GM21447 (cell line): ENCODE results near the gene GCN1.
"Not testable (repeated sequence)": the region's sequence is repeated elsewhere in the genome, so short reads cannot be mapped to it uniquely, and the experiment has no call there.

Experiments
- ATAC-seq: cut with Tn5 transposase; IDR thresholded peaks from one replicate; pipeline ENCODE4 v1.9.1; 2021; ENCODE audit not compliant: unreplicated experiment

Gene GCN1

DNA sequence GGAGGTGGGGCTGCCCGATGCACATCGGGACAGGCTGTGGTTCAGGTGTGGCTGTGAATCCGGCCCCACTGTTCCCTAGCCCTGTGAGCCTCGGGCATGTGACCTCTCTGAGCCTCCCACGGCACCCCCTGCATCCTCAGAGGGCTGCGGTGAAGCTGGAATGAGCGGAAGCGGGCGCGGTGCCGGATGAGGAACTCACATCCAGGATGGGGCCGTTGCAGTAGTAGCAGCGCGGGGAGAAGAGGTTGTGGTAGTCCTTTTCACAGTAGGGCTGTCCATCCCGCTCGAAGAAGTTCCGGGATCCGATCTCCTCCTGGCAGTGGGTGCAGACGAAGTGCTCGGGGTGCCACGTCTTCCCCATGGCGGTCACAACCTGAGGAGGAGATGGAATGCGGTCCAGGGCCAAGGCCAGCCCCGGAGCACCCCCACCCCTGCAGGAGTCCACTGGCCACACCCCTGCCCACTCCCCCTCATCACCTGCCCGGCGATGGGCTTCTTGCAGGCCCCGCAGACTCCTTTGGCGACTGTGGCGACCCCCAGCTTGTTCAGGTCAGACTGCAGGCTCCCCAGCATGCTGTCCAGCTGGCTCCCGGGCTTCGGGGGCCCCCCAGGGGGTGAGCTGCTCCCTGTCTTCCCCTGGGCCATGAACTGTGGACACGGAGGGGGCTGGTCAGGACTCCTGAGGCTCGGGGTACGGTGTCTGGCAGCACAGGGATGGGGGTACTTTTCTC lies 20.3 kb upstream of the GCN1 start:
- no peak for ATAC-seq

GRCh38 chr12:120213758-120214157 lies 19.2 kb upstream of the GCN1 start:
- no peak for ATAC-seq

- ATAC-seq = not testable (repeated sequence)
Measured at GRCh38 chr12:120213182-120213581, 18.7 kb upstream of the GCN1 start.

- no peak for ATAC-seq
Measured at GRCh38 chr12:120212301-120212700, 17.8 kb upstream of the GCN1 start.

- ATAC-seq = no peak
Measured at GRCh38 chr12:120211904-120212283, 17.4 kb upstream of the GCN1 start.

- no peak for ATAC-seq
Measured at GRCh38 chr12:120211243-120211903, 16.9 kb upstream of the GCN1 start.

DNA sequence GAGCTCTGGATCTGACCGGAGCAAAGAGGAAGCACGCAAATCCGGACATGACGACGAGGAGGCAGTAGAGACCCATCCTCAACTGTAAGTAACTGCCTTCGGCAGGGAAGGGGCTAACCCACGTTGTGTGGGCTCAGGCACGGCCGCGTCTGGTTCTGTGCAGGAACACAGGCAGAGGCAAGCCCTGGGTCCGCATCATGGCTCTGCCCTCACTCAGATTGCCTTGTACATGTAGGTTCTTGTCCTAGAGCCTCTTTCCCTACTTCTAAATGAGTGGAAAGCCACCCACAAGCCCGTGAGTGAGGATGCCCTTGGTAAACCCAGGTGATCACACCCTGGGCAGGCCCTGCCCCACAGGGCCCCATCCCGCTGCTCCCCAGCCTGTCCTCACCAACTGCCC lies 15.3 kb upstream of the GCN1 start:
- no peak for ATAC-seq

DNA sequence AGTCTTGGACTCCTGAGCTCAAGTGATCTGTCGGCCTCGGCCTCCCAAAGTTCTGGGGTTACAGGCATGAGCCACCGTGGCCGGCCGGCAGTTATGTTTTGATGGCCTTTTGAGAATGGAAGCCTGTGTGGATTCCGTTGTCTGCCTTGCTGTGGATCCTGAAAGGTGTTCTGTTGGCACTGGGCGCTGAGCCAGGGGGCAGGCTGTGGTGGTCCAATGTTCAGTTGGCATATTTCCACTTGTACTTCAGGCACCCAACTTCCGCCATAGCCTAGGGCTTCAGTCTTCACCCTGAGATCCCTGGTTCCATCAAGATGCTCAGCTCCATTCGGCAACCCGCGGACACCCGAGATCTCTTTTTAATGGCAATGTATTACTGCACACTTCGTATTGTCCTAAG lies 12.7 kb upstream of the GCN1 start:
- ATAC-seq = no peak

GRCh38 chr12:120206781-120207180 lies 12.3 kb upstream of the GCN1 start:
- not testable (repeated sequence) for ATAC-seq

- ATAC-seq = no peak
Measured at GRCh38 chr12:120206228-120206627, 11.7 kb upstream of the GCN1 start.

- no peak for ATAC-seq
Measured at GRCh38 chr12:120204171-120204570, 9.7 kb upstream of the GCN1 start.

- no peak for ATAC-seq
Measured at GRCh38 chr12:120200364-120200800, 5.9 kb upstream of the GCN1 start.

DNA sequence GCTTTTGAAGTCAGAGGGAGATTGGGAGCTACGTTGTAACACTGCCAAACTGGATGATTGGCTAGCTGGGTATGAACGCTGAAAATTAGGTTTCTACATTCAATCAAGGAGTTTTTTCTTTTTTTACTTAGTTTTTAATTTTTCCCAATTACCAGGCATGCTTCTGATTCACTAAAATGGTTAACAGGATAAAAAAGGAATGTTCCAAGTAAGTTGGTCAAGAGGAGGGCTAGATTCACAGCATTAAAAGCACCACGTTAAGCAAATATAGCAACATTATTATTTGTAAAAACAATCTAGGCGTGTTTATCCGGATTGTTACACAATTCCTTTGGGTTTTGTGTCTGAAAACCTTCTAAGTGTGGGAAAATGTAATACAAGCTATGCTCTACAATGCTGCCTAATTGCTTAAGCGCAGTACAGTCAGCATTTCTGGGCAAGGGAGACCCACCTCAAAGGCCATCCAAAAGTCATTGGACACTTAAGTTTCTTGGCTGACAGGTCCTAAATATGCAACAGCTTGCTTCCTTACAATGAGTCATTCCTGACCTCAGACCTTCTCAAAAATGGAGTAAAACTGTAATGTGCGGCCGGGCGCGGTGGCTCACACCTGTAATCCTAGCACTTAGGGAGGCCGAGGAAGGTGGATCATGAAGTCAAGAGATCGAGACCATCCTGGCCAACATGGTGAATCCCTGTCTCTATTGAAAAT lies 5.2 kb upstream of the GCN1 start:
- no peak for ATAC-seq

DNA sequence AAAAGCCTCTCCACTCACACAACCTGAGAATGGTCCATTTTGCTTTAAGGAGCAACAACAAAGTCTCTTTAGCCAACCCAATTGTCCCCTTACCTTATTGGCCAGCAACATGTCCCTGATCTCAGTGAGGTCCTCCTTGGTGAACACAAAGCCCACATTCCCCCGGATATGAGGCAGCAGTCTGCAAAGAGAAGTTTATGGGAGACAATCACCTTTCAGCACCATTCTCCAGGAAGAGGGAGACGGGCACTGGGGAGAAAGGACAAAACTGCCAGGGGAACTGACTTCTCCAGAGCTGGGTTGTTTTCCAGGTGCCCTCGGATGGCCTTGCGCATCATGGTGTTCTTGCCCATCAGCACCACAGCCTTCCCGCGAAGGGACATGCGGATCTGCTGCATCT lies 4.5 kb upstream of the GCN1 start:
- no peak for ATAC-seq

DNA sequence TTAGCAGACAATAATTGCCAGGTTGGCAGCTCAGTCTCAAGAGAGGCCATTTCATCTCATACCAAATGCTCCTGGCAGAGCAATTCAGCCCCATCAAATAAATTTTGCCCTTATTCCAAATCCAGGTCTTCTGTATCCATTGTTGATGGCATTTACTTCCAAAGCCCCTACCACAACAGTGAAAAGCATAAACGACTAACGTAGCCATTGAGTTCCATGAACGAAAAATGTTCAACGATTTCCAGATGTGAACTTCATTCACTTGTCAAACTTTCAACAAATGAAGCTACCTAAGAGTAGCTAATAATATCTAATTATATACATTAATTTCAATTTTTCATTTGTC lies 3.0 kb upstream of the GCN1 start:
- ATAC-seq = no peak

DNA sequence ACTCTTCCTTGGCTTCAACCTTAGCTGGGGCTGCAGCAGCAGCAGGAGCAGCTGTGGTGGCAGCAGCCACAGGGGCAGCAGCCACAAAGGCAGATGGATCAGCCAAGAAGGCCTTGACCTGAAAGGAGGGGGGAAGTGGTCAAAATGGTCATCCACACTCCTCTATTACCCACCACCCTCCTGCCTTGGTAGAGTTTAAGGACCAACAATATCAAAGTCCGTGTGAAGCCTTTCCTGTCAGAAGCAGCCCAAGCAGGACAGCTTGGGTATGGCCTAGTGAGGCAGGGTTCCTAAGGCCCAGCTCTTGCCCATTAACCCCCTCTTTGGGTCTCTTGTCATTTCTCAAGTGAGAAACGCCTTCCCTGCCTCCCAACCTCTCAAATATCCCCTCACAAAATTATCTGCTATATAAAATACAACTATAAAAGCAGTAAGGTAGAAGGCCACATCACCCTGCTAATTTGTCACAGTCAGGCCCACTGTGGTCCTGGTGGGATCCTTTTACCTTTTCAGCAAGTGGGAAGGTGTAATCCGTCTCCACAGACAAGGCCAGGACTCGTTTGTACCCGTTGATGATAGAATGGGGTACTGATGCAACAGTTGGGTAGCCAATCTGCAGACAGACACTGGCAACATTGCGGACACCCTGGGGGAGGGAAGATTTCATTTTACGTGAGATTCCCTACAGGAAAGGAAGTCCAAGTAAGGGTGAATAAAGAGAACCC lies 2.5 kb upstream of the GCN1 start:
- ATAC-seq = not testable (repeated sequence)

DNA sequence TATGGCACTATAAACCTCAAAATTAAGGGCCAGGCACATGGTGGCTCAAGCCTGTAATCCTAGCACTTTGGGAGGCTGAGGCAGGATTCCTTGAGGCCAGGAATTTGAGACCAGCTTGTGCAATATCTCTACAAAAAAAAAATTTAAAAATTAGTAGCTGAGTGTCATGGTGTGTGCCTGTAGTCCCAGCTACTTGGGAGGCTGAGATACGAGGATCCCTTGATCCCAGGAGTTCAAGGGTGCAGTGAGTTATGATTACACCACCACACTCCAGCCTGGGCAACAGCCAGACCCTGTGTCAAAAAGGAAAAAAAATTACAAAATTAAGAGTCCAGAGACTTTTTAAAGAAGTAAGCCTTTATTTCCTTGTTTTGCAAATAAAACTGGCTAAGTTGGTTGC lies 1.8 kb upstream of the GCN1 start:
- no peak for ATAC-seq

DNA sequence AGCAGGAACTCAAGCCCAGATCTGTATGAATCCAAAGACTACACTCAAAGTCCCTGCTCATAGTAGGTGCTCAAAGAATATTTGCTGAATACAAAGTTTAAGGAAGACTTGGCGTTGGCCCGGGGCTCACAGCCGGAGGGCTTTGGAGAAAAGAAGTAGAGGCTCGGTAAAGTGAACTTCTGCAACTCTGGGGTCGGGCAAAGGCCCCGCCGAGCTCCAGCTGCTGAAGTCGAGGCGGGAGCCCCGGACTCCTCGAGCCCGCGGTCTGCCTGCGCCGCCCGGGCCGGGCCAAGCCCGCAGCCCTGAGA lies 335 bp downstream of the GCN1 start:
- ATAC-seq = peak; percentile 22

GRCh38 chr12:120193286-120193685 lies 1.2 kb downstream of the GCN1 start:
- ATAC-seq = not testable (repeated sequence)

DNA sequence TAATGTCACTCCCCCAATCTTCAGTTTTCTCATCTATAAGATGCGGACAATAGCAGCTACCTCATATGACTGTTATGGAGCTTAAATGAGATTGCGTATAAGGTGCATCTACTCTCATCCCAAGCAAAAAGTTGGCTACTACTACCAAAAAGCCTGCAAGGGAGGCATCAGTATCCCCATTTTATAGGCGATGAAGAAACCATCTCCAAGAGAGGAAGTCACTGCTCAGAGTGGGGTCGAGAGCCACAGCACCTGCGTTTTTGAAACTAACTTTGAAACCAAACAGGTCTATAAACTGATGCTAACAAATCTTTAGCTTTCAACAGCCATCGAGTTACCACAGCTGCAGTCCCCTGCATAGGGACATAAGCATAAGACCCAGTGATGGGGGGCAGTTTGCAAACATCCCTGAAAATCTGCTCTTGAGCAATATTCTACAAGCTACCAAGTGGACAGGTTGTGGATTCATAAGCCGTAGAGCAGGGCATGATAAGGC lies 3.5 kb downstream of the GCN1 start:
- no peak for ATAC-seq

DNA sequence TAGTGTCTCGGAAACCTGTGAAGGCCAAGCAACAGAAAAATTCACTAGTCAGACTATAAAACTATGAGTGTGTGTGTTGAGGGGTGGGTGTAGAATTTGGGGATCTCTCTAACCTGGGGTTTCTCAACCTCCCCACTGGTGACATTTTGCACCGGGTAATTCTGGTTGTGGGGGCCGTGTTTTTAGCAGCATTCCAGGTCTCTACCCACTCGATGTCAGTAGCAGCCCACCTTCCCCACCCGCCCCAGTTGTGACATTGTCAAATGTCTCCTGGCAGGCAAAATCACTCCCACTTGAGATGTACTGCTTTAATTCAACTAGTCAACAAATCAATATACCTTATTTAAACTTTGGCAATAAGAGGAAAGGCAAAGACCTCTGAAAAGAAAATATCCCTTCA lies 4.1 kb downstream of the GCN1 start:
- ATAC-seq = no peak

DNA sequence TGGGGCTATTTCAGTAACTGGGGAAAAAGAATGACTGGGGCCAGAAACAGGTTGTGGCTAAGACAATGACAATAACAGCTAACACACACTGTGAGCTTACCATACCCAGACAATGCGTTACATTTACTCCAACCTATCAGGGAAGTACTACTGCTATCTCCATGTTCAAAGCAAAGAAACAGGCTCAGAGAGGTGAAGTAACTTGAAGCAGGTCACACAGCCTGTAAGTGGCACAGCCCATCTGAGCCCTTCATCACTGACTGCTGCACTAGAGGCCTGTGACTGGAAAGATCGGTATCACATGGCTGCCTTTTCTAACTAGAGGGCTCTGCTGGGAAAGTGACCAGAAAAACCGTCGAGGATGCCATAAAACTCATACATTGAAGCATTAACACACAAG lies 7.9 kb downstream of the GCN1 start:
- ATAC-seq = no peak
